Transverse colon (tissue), 4 donors: ENCODE data around the gene SLC13A4.

Experiments
- CTCF ChIP-seq, 5 experiments: fragments of 200-600 bp in 3 of 5; fragments of 450-650 bp in 2 of 5; sonication (generic) in 3 of 5; IDR thresholded peaks; 1 replicate in 2 of 5; 2 replicates in 3 of 5; pipeline ENCODE4 v1.5.1; 2016 to 2017; ENCODE audit warnings: antibody characterized with exemption in 5 of 5, inconsistent platforms in 3 of 5, mild to moderate bottlenecking in 2 of 5, moderate library complexity in 1 of 5
- EP300 ChIP-seq: sonication (generic); formaldehyde crosslinking; IDR thresholded peaks from one replicate; pipeline ENCODE4 v1.6.1; 2017; ENCODE audit warnings: antibody characterized with exemption, low read depth
- POLR2A ChIP-seq: fragments of 450-650 bp; IDR thresholded peaks from one replicate; pipeline ENCODE4 v1.6.1; 2016; ENCODE audit warnings: antibody characterized with exemption, mild to moderate bottlenecking, moderate library complexity
- POLR2AphosphoS5 ChIP-seq, 3 donors: sonication (generic); formaldehyde crosslinking; IDR thresholded peaks; one replicate each; pipeline ENCODE4 v1.6.1; 2016; ENCODE audit warnings: antibody characterized with exemption in 3 of 3

GRCh38 chr7:135665042-135665441, 62.9 kb downstream of the SLC13A4 start:
- no peak for TF ChIP-seq POLR2AphosphoS5 (IDR thresholded peaks at IDR 0.05)
- TF ChIP-seq CTCF (IDR thresholded peaks at IDR 0.05): no peak
- TF ChIP-seq POLR2A: no peak
- TF ChIP-seq EP300: no peak
